ENCODE measurements around the gene DDX54.

DNA sequence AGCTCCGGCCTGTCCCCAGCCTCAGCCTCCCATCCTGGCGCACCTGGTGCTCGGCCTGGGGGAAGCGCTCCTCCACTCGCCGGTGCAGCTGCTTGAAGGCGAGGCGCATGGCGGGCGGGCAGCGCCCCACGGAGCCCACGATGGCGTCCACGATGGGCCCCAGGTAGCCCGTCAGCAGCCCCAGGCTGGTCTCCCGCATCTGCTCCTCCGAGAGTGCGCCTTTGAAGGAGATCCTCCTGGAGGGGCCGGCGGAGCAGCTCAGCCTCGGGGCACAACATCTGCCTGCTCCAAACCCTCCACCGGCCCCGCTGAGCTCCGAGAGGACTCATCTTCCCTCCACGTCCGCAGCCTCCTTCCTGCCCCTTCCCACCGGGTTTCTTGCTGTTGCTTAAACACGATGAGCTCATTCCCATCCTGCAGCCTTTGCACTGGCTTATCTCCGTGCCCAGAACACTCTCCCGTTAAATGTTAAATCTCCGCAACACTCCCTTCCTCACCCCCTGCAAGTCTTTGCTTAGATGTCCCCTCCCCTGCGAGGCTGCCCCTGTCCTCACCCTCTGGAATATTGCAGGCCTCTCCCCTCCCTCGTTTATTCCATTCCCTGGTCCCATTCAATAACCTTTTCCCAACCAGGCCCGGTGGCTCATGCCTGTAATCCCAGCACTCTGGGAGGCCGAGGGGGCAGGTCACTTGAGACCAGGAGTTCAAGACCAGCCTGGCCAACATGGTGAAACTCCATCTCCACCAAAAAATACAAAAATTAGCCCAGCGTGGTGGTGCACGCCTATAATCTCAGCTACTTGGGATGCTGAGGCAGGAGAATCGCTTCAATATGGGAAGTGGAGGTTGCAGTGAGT, 73.0 kb downstream of the DDX54 start:
- TF ChIP-seq POLR2A (IDR thresholded peaks at IDR 0.05; ENCODE audit: low read depth, low read length) = no peak
- TF ChIP-seq POLR2AphosphoS5 (IDR thresholded peaks at IDR 0.05; ENCODE audit: low read depth, low read length) = no peak
- TF ChIP-seq PAX5 (IDR thresholded peaks at IDR 0.05; ENCODE audit: insufficient read depth, low read length, severe bottlenecking) = no peak
- TF ChIP-seq TAF1 (IDR thresholded peaks at IDR 0.05; ENCODE audit: low read depth, low read length) = no peak
